Measurements from ENCODE around the gene QPRT. TPM values are rescaled to one million over a fixed set of nuclear protein-coding genes. Genes with fewer than 3 reads are reported as not detected.
"Not testable (repeated sequence)": the region's sequence is repeated elsewhere in the genome, so short reads cannot be mapped to it uniquely, and the experiment has no call there.

The QPRT gene
- total RNA-seq, 3 donors from 2014 or later = 25.3 to 54.6 (median 25.4) TPM

DNA sequence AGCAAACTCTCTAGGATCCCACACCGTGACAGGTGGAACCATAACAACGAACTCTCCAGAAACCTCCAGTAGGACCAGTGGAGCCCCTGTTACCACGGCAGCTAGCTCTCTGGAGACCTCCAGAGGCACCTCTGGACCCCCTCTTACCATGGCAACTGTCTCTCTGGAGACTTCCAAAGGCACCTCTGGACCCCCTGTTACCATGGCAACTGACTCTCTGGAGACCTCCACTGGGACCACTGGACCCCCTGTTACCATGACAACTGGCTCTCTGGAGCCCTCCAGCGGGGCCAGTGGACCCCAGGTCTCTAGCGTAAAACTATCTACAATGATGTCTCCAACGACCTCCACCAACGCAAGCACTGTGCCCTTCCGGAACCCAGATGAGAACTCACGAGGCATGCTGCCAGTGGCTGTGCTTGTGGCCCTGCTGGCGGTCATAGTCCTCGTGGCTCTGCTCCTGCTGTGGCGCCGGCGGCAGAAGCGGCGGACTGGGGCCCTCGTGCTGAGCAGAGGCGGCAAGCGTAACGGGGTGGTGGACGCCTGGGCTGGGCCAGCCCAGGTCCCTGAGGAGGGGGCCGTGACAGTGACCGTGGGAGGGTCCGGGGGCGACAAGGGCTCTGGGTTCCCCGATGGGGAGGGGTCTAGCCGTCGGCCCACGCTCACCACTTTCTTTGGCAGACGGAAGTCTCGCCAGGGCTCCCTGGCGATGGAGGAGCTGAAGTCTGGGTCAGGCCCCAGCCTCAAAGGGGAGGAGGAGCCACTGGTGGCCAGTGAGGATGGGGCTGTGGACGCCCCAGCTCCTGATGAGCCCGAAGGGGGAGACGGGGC lies 14.7 kb upstream of the QPRT start:
- peak; percentile 23 for ATAC-seq

DNA sequence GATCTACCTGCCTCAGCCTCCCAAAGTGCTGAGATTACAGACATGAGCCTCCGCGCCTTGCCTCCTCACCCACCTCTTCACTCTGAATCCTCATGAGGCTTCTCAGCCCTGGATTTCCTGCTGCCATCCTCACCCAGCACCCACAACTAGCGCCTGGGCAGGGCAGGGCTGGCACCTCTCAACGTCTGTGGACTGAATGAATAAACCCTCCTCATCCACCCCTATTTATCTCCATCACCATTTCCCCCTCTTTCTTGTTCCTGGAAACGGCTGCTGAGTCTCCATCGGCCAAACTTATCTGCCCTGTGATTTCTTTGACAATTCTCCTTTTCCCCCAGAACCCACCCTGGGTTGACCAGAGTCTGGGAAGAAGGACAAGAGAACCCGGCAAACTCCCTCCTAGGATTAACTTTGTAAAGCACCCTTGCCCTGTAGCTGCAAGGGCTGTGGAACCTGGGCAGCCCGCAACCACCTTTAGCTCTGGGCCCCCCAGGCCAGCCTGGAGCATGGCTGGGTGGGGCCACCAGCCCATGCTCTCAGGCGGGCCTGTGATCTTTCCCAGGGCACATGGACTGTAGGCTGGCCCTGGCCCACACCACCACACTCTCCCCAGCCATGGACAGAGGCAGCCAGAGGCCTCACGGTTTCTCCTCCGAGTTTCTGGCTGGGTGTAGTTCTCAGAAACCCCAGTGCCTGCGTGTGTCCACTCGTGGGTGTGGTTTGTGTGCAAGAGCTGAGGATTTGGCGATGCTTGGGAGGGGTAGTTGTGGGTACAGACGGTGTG lies 13.5 kb upstream of the QPRT start:
- DNase-seq = no peak
- Histone ChIP-seq H3K4me1 (ENCODE audit: low read depth) (no peaks in the 10 kb centered on the region), H3K36me3 (ENCODE audit: low read depth) (no peaks in the 10 kb centered on the region), H3K4me3 (no peak overlapping the region), H3K9me3 (no peaks in the 10 kb centered on the region)
- TF ChIP-seq, protein P1, sequence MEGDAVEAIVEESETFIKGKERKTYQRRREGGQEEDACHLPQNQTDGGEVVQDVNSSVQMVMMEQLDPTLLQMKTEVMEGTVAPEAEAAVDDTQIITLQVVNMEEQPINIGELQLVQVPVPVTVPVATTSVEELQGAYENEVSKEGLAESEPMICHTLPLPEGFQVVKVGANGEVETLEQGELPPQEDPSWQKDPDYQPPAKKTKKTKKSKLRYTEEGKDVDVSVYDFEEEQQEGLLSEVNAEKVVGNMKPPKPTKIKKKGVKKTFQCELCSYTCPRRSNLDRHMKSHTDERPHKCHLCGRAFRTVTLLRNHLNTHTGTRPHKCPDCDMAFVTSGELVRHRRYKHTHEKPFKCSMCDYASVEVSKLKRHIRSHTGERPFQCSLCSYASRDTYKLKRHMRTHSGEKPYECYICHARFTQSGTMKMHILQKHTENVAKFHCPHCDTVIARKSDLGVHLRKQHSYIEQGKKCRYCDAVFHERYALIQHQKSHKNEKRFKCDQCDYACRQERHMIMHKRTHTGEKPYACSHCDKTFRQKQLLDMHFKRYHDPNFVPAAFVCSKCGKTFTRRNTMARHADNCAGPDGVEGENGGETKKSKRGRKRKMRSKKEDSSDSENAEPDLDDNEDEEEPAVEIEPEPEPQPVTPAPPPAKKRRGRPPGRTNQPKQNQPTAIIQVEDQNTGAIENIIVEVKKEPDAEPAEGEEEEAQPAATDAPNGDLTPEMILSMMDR (IDR thresholded peaks at IDR 0.05) = no peak
- intact Hi-C loops (cut with DNase I, micrococcal nuclease) = no loop called here
- no peak for ATAC-seq

More for the DNA sequence above, 14.7 kb upstream of the QPRT start:
- Histone ChIP-seq H3K4me3 (no peak overlapping the region), H3K4me1 (ENCODE audit: low read depth) (no peaks in the 10 kb centered on the region), H3K9me3 (no peaks in the 10 kb centered on the region), H3K36me3 (ENCODE audit: low read depth) (no peaks in the 10 kb centered on the region)
- intact Hi-C loops (cut with DNase I, micrococcal nuclease) = no loop called here
- DNase-seq = peak in 2 of 3 donors; percentile 29 to 69
- TF ChIP-seq, protein P1 (IDR thresholded peaks at IDR 0.05) = no peak

DNA sequence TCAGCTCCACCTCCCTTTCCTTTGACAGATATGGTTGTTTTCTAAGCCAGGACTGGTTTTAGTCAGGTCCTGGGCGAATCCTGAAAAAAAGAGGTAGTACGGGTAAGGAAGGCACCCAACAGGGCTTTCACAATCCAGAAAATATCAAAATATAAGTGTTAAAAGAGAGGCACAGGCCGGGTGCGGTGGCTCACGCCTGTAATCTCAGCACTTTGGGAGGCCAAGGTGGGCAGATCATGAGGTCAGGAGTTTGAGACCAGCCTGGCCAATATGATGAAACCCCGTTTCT lies 11.7 kb upstream of the QPRT start:
- intact Hi-C loops (cut with DNase I, micrococcal nuclease); ATAC-seq; H3K36me3 ChIP-seq (ENCODE audit: low read depth): not testable (repeated sequence)

DNA sequence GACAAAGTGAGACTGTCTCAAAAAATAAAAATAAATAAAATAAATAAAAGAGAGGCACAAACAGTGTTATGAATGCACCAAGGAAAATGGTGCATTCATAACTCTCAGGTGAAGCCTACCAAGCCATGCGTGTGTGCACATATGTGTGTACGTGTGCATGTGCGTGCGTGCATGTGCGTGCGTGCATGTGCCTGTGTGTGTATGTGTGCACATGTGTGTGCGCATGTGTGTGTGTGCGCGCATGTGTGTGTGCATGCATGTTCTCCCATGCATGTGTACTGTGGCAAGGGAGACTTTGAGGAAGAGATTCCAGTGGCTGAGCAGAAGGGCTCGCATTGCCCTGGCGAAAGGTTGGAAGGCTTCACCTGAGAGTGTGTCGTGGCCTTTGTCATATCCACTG lies 11.2 kb upstream of the QPRT start:
- intact Hi-C loops (cut with DNase I, micrococcal nuclease) = no loop called here
- DNase-seq = no peak
- Histone ChIP-seq H3K36me3 (ENCODE audit: low read depth) (no peaks in the 10 kb centered on the region), H3K9me3 (no peaks in the 10 kb centered on the region), H3K4me3 (no peak overlapping the region), H3K4me1 (ENCODE audit: low read depth) (no peaks in the 10 kb centered on the region)
- ATAC-seq = no peak
- TF ChIP-seq, protein P1 (IDR thresholded peaks at IDR 0.05) = no peak

More for the DNA sequence above, 11.7 kb upstream of the QPRT start:
- DNase-seq; H3K4me1 ChIP-seq (ENCODE audit: low read depth); H3K4me3 ChIP-seq; H3K9me3 ChIP-seq: not testable (repeated sequence)

DNA sequence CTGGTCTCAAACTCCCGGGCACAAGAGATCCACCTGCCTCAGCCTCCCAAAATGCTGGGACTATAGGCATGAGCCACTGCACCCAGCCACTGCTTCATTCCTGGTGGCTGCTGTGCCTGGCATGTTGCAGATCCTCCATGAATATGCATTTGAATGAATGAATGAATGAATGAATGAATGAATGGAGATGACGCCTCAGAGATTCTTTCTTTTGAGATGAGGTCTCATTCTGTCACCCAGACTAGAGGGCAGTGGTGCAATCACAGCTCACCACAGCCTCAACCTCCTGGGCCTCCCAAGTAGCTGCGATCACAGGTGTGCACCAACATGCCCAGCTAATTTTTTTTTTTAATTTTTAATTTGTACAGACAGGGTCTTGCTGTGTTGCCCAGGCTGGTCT lies 10.7 kb upstream of the QPRT start:
- no peak for ATAC-seq

More for the DNA sequence above, 10.7 kb upstream of the QPRT start:
- DNase-seq = no peak
- H3K9me3 ChIP-seq = no peaks in the 10 kb centered on the region
- no peaks in the 10 kb centered on the region for H3K4me1 ChIP-seq (ENCODE audit: low read depth)
- TF ChIP-seq, protein P1 (IDR thresholded peaks at IDR 0.05) = no peak
- intact Hi-C loops (cut with DNase I, micrococcal nuclease) = no loop called here
- H3K4me3 ChIP-seq = no peak overlapping the region
- no peaks in the 10 kb centered on the region for H3K36me3 ChIP-seq (ENCODE audit: low read depth)
